ENCODE measurements around the gene ORMDL1. TPM values are rescaled to one million over a fixed set of nuclear protein-coding genes. Genes with fewer than 3 reads are reported as not detected.
A peak's percentile ranks its signal among the peaks of the same experiment; 100 is the strongest.

Gene ORMDL1, protein sequence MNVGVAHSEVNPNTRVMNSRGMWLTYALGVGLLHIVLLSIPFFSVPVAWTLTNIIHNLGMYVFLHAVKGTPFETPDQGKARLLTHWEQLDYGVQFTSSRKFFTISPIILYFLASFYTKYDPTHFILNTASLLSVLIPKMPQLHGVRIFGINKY
- 76.3 and 81.1 TPM in 2 replicates for total RNA-seq (2014; rRNA removed; shearing (Covaris generic))

DNA sequence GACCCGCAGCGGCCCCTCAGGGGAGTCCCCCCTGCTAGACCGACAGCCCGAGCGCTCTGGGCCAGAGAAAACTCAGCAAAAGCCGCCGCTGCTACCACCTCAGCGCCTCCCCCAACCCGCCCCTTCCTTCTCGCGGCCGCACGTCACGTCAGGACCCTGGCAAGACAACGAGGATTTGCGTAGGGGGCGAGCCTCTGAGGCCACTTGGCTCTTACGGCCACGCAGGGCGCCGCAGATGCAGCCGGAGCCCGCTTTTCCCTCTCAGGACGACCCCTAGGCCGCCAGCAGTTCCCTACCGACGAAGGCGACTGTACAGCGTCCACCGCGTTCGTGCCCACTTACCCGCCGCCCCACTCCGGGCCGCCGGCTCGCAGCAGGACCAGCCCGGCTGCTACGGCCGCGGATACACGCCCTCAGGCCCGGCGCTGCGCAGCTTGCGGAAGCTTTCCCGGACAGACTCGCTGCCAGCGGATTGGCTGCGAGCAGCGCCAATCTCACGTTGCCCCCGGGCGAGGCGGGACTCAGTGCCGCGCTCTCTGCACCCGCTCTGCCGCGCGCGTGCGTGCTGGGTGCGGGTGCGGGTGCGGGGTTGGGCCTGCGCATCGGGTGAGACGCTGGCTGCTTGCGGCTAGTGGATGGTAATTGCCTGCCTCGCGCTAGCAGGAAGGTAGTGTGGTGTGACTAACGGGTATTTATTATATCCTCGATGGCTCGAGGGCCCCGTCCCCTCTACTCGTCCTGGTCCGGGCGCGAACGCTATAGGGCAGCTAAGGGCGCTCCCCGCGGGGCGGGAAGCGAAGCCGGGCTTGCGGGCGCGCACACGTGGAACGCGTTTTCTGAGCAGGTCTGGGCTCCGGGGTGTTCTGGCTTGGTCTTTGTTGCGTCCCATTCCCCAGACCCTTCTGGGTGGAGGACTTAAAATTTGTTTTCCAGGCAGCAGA, at the start of gene ORMDL1, which contains the start of gene PMS1:
Gene ORMDL1, minus strand, starts transcription at position 413 of the 941 bp plus-strand sequence. CDS start 1,744 bp downstream, outside the sequence.
Gene PMS1, plus strand, starts transcription at position 524 of the 941 bp plus-strand sequence. CDS start 7,360 bp downstream, outside the sequence.
- DNase-seq (ENCODE audit: low read depth) = peak; percentile 90

DNA sequence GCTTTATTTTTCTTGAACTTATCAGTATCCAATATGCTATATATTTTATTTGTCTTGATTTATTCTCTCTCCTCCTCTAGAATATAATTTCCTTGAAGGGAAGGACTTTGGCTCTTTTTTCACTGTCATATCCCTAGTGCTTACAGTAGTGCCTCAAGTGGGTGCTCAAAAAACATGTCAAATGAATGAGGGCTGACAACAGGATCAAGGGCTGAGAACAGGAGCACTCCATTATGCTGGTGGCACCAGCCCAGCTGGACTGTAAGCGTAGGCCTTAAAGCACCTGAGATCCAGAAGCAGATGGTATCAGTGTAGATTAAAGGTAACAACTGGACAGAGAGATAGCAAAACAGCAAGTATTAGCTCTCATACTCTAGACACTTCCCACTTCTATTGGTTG, 46.4 kb upstream of the ORMDL1 start:
- no peak for DNase-seq (ENCODE audit: low read depth)

DNA sequence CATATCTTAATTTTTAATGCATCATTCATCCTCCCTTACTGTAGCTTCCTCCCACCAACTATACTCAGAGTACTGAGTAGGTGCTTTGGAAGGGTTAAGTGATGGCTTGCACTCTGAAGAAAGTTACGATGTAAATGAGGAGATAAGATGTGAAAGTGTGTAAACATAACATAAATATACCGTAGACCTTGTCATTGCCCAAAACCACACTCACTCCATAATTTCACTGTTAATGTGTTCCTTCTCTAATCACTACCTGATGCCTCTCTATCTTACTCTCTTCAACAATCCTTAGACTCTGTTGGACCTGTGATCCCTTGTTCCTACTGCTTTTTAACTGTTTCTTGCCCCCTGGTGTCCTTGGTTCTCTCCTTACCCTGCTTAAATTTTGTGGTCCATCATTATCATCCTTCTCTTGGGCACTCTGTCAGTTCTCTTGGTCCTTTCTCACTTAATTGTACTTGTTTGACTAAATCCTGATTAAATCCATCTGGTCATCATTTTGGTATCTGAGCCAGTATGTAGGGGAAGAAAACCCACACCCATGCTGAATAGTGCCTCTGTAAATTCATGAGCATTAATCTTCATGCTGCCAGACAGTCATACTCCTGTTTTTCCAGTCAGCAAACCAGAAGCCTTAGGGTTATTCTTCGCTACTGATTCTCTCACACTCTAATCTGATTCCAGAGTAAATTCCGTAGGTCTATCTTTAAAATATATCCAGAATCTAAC, 45.1 kb upstream of the ORMDL1 start:
- DNase-seq (ENCODE audit: low read depth) = no peak

DNA sequence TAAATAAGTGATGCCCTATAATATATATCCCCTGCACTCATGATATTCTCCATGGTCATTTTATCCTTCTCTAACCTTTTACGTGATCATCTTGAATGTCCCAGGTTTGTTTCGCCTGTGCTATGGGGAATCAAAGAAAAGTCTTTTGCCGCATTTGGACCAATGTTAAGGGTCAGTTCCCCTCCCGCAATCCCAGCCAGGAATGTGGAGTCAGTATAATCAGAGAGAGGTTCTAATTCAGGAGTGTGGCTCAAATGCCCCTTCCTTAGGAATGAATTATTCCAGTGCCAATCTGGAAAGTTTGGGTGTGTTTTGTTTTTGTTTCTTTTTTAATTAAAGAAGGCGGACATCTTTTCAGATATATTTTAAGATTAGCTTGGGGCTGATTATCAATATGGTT, 41.9 kb upstream of the ORMDL1 start:
- no peak for DNase-seq (ENCODE audit: low read depth)

DNA sequence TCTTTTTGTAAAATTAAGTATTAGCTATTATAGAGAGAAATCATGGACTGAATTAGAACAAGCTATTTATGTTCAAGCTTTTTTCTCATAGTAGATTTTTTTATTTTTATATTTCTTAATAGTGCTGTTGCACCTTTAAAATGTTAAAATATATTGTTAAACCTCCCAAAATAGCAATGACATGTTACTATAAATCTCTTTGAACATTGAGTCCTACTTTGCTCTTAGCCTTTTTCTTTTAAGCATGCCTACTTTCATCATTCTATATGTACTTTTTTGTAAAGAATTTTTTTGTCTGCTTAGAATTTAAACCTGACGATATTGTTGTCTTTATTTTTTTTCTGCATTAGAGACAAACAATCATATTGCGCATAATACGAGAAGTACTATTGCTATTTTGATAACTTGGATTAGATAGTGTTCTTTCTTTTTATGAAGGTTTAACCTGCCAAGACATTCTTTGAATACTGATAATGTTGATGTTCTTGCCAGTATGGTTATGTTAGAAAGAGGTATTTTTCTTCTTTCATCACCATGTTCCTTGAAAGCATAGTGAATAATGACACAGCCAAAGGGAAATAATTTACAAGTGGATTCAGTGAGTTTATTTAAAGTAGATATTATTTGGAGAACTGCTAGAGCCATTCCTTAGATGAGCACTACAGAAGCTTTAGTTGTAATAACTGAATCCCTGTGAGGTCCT, 40.7 kb upstream of the ORMDL1 start:
- DNase-seq (ENCODE audit: low read depth) = no peak

DNA sequence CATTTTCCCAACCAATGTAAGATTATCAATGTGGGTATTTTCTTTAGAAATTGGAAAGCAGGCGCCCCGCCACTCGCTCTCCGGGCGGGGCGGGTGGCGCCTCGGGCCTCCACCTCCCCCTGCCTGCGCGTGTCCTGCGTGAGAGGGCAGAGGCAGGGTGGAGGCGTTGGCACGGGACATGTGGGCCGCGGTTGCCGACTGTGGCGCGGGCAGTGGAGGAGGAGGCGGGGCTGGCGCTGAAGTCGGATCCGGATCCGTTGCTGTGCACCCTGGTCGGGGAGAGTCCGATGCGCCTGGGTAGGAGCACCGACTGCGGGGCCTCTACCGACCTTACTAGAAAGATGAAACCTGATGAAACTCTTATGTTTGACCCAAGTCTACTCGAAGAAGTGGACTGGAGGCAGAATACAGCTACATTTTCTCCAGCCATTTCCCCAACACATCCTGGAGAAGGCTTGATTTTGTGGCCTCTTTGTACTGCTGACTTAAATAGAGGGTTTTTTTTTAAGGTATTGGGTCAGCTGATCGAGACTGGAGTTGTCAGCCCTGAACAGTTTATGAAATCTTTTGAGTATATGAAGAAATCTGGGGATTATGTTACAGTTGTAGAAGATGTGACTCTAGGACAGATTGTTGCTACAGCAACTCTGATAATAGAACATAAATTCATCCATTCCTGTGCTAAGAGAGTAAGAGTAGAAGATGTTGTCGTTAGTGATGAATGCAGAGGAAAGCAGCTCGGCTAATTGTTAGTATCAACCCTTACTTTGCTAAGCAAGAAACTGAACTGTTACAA, 38.0 kb upstream of the ORMDL1 start:
- DNase-seq (ENCODE audit: low read depth) = peak; percentile 43

DNA sequence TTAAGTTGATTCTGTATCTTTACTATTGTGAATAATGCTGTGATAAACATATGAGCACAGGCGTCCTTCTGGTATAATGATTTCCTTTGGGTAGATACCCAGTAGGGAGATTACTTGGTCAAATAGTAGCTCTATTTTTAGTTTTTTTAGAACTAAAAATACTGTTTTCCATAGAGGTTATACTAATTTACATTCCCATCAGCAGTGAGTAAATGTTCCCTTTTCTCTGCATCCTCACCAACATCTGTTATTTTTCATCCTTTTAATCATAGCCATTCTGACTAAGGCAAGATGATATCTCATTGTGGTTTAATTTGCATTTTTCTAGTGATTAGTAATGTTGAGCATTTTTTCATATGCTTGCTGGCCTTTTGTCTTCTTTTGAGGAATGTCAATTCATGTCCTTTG, 35.2 kb upstream of the ORMDL1 start:
- DNase-seq (ENCODE audit: low read depth) = peak; percentile 83

DNA sequence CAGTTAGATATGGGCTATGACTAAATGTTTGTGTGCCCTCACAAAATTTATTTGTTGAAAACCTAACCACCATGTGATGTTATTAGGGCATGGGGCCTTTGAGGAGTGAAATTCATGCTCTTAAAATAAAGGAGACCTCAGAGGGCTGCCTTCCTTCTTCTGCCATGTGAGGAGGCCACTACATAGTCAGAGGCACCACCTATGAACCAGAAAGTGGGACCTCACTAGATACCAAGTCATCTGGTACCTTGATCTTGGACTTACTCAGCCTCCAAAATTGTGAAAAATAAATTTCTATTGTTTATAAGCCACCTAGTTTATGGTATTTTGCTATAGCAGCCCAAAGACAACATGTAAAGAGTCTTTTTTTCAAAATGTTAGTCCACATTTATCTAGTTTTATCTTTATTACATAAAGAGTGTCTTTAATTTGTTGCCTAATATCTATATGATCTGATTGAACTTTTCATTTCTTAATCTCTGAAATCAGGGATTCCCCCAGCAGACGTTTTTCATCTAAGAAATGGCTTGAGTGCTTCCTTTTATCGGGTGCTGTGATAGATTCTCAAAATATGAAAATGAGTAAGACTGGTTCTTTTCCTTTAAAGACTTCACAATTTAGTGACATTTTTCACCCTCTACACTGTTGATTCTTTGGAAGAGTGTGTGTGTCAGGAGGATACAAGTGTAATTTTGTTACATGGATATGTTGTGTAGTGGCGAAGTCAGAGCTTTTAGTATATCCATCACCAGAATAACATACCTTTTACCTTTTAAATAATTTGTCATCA, 34.3 kb upstream of the ORMDL1 start:
- DNase-seq (ENCODE audit: low read depth) = no peak

DNA sequence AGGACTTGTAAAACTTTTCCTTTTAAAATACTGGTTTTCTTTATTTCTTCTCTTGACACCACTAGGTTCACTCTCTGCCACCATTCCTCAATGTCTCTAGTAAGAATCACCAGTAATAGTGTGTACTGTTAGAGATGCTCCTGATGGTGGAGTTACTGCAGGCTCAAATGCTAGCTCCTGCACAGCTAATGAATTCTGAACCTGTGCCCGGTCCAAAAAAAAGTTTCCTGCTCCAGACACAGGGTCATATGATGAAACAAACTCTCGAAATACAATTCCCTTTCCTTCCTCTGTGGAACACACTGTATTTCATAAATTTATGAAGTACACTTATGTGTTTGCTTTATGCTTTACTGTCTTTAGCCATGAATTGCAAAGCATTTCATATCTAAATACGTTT, 19.3 kb upstream of the ORMDL1 start:
- no peak for DNase-seq (ENCODE audit: low read depth)

DNA sequence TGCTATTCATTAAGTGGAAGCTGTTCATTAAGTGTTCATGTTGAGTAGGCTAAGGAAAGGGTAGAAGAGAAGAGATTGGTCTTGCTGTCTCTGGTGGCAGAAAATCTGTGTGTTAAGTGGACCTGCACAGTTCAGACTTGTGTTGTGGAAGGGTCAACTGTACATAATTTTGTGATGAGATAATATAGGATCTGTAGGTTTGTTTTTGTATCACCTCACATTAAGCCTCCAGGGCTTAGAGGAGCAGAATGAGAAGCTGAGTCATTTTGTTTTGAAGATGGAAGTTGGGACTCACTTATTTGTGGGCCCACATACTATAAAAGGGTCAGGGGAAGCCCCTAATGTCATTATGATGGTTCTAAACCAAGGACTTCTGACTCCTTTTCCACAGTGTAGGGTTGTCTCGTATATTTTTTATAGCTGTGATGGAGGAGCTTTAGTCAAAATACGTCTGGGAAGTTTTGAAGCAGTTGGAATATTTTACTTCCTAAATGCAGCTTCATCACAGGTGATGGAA, 18.3 kb upstream of the ORMDL1 start:
- DNase-seq (ENCODE audit: low read depth) = peak; percentile 15

DNA sequence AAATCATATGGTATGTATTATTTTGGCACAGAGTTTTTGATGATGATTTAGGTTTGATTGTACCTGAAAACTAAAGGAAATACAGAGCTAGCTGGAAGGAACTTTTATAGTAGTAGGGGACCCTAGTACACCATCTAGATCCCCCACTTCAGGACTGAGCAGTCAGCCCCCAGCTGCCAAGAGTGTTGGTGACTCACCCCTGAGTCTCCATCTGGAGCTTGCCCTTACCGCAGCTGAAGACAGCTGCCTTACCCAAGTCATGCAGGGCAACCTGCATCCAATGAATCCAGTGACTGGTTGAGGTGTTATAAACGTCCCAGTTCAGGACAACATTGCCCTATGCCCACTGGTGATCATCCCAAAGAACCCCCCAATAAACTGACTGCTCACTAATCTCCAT, 15.4 kb upstream of the ORMDL1 start:
- peak; percentile 76 for DNase-seq (ENCODE audit: low read depth)

DNA sequence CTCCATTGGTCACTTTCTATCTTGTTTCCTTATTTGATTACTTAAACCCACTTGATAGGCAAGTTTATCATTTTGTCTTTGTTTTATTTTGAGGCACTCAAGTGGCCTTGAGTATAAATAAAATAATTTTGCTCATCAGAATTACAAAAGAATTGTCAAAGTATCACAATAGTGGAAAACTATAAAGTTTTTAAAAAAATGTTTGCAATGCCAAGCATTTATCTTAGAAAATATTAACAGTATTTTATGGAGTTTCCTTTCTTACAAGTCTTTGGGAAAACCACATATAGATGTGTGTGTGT, 14.8 kb upstream of the ORMDL1 start:
- DNase-seq (ENCODE audit: low read depth) = no peak

DNA sequence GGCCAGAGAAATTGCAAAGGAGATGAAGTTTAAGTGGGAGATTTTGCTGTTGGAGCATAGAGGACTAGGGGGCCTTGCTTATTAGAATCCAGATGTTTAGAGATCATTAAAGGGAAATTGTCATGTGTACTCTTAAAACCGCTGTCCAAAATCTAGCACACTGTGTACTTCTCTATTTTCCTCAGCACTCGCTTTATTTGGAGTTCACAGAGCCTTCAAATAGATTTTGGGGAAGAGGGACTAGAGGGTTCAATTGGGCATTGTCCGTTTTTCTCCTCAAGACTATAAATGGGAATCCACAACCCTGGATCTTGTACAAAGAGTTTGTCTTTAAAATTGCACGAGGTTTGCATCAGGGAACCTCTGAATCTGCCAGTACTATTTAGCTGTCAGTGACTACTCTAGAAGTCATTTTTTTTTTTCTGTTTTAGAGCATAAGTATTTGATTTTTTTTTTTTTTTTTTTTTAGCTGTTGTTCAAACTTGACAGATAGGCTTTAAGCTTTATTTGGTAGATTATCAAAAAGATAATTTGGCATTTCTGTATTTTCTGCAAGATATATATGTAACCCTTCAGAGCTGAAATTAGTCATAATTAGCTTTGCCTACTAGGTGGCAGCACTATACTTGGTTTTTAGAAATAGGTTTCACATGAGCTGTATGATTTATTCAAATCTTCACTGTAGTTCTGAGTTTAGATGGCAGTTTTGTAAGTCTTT, 14.3 kb upstream of the ORMDL1 start:
- peak; percentile 52 for DNase-seq (ENCODE audit: low read depth)

DNA sequence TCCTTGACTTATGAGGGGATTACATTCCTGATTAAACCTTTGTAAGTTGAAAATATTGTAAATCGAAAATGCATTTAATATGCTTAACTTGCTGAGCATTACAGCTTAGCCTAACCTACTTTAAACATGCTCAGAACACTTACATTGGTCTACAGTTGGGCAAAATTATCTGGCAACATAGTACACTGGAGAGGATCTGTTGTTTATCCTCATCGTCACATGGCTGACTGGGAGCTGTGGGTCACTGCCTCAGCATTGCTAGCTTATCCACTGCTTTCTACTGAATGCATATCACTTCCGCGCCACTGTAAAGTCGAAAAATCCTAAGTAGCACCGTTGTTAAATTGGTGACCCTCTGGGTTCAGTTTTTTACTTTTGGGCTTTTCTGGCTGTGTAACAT, 13.8 kb upstream of the ORMDL1 start:
- no peak for DNase-seq (ENCODE audit: low read depth)

DNA sequence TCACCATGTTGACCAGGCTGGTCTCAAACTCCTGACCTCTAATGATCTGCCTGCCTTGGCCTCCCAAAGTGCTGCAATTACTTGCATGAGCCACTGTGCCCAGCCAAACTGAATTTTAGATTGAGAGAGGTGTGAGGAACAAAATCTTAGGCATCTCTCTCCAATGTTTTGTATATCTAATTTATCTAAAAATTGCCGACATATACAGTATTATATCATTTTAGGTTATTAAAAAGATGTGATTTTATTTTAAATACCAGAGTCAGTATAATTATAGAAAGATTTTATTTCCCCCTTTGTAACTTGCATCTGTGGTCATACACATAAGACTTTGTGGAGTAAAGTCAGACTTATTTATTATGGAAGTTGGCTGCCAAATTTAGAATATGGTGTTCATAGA, 10.2 kb upstream of the ORMDL1 start:
- no peak for DNase-seq (ENCODE audit: low read depth)

DNA sequence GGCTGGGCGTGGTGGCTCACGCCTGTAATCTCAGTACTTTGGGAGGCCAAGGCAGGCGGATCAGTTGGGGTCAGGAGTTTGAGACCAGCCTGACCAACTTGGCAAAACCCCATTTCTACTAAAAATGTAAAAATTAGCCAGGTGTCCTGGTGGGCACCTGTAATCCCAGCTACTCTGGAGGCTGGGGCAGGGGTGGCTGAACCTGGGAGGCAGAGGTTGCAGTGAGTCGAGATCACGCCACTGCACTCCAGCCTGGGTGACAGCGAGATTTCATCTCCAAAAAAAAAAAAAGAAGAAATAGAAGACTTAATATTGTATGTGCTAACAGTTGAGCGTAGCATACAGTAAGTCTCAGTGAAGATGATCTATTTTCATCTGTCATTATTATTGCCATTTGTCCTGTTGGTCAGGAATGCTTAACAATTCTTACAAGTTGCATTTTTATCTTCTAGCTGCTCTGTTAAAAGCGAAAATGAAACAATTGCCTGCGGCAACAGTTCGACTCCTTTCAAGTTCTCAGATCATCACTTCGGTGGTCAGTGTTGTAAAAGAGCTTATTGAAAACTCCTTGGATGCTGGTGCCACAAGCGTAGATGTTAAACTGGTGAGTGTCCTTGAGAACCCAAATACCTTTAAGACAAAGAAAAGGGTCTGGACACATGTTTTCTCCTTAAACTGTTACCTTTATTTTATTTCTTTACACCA, 7.4 kb upstream of the ORMDL1 start:
- no peak for DNase-seq (ENCODE audit: low read depth)

DNA sequence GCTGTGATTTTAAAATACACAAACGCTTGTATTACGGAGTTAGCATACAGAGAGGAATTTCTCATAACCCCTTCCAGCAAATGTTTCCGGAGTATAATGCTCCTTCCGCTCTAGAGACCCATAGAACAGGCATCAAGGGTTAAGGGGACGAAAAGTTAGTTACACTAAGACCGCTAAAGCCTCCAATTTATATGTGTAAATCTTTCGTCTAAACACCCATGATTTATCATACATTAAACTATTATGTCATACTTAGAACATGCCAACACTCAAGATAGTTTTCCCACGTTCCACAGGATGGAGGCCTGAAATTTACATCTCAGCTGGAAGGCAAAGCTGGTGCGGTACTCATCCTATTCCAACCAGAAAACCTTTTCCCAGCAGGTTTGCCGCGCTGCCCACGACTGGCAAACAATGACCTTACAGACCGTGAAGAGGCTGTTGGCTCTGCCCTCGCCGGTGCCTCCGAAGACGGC, 650 bp downstream of the ORMDL1 start:
- peak; percentile 49 for DNase-seq (ENCODE audit: low read depth)

DNA sequence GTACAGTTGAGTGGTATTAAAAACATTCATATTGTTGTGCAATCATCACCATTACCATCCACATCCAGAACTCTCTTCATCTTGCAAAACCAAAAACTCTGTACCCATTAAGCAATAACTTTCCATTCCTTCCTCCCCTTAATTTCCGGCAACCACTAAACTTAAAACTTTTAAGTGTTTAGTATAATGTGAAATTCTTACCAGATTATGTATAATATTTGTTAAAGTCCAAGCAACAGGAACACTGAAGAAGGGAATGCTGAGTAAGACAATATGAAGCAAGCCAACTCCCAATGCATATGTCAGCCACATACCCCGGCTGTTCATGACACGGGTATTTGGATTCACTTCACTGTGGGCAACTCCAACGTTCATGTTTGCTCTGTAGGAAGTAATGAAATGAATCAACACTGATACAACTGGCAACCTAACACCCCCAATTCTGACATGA, 1.9 kb downstream of the ORMDL1 start:
- no peak for DNase-seq (ENCODE audit: low read depth)

All from M059J (cell line).